Measurements from ENCODE around the gene MRPS11.

DNA sequence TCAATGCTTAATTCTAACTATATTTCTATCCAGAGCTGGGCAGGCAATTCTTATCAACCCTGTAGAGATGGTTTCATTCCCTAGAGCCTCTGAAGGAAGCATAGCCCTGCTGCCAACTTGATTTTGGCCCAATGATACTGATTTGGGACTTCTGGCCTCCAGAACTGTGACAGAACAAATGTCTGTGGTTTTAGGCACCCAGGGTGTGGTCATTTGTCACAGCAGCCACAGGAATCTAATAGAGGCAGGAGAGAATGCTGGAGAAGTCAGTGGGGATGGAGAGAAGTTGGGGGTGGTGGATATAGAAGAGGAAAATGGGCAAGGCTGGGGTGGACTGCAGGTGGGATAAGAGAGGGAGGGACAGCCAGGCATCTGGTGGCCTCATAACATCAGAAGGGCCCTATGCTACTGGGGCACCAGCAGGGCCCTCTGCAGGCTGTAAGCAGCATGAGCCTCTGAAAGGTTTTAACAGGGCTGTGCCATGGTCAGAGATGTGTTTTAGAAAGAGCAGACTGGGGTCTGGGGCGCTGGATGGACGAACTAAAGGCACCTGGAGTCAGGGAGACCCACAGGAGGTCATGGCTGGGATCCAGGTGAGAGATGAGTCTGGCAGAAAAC lies 19.8 kb downstream of the MRPS11 start:
- TF ChIP-seq, protein P1, sequence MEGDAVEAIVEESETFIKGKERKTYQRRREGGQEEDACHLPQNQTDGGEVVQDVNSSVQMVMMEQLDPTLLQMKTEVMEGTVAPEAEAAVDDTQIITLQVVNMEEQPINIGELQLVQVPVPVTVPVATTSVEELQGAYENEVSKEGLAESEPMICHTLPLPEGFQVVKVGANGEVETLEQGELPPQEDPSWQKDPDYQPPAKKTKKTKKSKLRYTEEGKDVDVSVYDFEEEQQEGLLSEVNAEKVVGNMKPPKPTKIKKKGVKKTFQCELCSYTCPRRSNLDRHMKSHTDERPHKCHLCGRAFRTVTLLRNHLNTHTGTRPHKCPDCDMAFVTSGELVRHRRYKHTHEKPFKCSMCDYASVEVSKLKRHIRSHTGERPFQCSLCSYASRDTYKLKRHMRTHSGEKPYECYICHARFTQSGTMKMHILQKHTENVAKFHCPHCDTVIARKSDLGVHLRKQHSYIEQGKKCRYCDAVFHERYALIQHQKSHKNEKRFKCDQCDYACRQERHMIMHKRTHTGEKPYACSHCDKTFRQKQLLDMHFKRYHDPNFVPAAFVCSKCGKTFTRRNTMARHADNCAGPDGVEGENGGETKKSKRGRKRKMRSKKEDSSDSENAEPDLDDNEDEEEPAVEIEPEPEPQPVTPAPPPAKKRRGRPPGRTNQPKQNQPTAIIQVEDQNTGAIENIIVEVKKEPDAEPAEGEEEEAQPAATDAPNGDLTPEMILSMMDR (IDR thresholded peaks at IDR 0.05), result no peak
- TF ChIP-seq SREBF2 (IDR thresholded peaks at IDR 0.05) (no peak), ESRRA (IDR thresholded peaks at IDR 0.05; ENCODE audit: borderline replicate concordance, low read length) (no peak), FOSB (CRISPR knock-in tag; IDR thresholded peaks at IDR 0.05) (no peak), NR3C1 (IDR thresholded peaks at IDR 0.05) (no peak)
- TF ChIP-seq, protein P2, sequence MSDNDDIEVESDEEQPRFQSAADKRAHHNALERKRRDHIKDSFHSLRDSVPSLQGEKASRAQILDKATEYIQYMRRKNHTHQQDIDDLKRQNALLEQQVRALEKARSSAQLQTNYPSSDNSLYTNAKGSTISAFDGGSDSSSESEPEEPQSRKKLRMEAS (IDR thresholded peaks at IDR 0.05), result no peak

Measured in A549 (cell line).